T-helper 22 cell (primary cell): ENCODE results near the gene FGF11.

ENCODE experiments used
- DNase-seq: peaks from one replicate; pipeline ENCODE4 v3.0.0-alpha.2; 2020; ENCODE audit warnings: low read depth

FGF11 gene

DNA sequence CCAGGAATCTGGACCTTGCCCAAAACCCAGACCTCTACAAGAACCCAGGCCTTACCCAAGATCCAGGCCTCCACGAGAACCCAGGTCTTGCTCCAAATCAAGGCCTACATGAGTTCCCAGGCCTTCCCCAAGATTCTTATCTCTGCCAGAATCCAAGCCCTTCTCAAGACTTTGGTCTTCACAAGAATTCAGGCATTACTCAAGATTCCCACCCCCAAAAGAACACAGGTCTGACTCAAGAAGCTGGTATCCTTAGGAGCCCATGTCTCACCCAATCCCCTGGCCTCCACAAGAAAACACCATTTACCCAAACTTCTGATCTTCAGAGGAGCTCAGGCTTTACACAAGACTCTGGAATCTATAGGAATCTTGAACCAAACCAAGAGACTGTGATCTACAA is 8.1 kb upstream of the FGF11 start:
- DNase-seq = no peak

DNA sequence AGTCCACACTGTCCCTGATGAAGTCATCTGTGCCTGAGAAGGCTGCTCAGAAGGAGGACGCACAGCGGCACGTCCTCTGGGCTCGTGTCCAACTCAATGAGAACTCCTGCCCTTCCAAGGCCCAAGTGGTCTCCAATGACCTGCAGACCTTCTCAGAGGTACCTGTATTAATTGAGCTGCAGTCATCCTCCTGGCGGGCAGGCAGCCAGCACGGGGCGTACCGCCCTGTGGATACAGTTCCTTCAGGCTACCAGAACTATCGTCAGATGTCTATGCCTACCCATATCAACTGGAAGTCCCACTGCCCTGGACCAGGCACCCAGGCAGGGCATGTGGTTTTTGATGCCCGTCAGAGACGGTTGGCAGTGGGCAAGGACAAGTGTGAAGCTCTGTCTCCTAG is 7.0 kb upstream of the FGF11 start:
- no peak for DNase-seq

DNA sequence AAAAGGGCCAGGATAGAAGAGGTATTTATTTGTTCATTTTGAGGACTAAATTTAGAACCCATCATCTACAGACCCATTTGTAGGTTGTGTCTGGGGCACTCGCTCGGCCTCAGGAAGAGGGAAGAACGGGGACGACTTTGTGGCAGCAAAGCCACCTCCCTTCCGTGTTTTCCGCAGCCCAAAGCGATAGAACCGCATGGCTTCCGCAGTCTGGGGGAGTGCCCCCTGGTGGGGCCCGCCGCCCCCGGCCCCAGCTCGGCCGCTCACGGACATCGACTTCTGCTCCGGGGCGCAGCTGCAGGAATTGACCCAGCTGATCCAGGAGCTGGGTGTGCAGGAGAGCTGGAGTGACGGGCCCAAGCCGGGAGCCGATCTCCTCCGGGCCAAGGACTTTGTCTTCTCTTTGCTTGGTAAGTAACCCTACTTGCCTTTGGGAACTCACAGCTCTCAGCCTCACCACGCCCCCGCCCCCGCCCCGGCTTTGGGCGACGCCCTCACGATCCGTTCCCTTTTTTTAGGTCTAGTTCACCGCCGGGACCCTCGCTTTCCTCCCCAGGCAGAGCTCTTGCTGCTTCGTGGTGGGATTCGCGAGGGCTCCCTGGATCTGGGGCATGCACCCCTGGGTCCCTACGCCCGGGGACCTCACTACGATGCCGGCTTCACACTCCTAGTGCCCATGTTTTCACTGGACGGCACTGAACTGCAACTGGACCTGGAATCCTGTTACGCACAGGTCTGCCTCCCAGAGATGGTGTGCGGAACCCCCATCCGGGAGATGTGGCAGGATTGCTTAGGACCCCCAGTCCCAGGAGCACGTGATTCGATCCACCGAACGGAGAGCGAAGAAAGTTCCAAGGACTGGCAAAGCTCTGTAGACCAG is 3.4 kb upstream of the FGF11 start:
- peak; percentile 47 for DNase-seq

DNA sequence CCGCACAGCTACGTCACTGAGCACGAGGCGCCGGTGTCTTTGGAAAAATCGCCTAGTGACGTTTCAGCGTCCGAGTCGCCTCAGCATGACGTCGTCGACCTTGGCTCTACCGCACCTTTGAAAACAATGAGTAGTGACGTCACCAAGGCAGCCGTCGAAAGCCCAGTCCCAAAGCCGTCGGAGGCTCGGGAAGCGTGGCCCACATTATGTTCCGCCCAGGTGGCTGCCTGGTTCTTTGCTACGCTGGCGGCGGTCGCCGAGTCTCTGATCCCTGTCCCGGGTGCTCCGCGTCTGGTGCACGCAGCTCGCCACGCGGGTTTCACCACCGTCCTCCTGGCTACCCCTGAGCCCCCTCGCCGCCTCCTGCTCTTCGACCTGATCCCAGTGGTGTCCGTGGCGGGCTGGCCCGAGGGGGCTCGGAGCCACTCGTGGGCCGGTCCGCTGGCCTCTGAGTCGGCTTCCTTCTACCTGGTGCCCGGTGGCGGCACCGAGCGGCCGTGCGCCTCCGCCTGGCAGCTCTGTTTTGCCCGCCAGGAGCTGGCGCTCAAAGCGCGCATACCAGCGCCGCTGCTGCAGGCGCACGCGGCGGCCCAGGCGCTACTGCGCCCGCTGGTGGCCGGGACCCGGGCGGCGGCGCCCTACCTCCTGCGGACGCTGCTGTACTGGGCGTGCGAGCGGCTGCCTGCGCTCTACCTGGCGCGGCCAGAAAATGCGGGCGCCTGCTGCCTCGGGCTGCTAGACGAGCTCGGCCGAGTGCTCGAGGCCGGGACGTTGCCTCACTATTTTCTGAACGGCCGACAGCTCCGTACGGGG is 2.5 kb upstream of the FGF11 start:
- DNase-seq = peak; percentile 59

DNA sequence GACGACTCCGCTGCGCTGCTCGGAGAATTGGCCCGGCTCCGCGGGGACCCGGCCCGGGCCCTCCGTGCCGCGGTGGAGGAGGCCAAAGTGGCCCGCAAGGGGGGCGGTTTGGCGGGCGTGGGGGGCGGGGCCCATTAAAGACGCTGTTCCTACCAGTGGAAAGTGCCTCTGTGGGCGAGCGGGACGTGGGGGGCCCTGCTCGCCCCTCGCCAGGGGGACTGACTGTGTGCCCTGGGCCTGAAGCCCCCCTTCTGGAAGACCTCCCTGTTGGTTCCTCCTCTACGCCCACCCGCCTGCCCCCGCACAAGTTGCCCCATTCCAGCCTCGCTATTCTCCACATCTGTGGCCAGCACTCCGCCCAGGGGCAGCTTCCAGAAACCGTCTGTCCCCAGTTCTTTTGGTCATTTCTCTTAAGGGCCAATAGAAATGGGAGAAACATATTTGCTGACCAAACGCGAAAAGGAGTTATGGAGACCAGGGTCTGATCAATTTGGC is 1.9 kb upstream of the FGF11 start:
- no peak for DNase-seq

DNA sequence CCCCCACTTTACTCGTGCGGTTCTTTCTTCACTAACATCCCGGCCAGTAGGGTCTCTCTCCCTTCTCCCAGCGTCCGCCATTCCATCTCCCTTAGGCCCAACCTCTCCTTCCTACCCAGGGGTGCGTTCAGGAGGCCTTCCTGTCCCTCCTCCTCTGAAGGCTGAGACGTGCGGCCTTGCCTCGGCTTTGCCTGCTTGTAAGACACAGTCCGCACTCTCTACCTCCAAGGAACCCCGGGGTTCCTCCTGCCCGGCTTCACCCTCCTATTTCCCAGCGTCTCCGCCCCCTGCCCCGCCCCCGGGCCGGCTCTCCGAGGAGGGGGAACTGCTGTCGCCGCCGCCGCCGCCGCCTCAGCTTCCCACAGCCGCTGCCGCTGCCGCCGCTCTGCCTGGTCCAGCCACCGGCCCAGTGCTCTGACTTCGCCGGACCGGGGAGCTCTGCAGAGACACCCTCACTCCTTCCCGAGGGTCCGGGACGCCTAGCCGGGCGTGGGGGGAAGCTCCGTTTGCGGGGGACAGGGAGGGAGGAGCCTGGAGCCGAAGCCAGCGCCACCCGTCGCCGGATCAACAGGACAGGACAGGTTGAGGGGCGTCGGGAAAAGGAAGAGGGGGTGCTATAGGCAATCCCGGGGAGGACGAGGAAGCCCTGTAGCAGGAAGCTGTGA is 1.2 kb upstream of the FGF11 start:
- no peak for DNase-seq

DNA sequence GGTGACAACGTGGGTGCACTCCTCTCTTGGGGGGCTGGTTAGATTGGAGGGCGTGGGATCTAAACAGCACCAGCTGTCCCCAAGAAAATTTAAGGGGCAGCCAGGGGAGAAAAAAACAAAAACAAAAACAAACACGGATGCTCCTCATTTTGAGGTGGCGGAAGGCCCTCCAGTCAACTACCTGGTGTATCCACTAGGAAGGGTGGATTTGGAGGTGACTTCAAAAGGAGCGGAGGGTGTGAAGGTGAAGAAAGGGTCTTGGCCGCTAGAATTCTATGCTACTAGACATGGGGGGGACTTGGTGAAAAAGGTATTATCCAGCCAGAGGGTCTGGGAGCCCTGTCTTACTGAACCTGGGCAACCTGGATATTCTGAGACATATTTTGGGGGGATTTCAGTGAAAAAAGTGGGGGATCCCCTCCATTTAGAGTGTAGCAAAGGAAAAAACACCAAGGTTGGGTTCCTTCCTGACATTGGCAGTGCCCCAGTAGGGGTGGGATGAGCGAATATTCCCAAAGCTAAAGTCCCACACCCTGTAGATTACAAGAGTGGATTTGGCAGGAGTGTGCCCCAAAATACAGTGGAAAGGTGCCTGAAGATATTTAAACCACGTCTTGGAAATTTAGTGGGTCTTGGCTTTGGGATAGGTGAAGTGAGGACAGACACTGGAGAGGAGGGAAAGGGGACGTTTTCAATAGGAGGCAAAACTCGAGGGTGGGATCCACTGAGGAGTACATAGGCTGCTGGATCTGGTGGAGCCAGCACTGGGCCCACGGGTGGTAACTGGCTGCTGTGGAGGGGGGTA is 454 bp upstream of the FGF11 start:
- no peak for DNase-seq

DNA sequence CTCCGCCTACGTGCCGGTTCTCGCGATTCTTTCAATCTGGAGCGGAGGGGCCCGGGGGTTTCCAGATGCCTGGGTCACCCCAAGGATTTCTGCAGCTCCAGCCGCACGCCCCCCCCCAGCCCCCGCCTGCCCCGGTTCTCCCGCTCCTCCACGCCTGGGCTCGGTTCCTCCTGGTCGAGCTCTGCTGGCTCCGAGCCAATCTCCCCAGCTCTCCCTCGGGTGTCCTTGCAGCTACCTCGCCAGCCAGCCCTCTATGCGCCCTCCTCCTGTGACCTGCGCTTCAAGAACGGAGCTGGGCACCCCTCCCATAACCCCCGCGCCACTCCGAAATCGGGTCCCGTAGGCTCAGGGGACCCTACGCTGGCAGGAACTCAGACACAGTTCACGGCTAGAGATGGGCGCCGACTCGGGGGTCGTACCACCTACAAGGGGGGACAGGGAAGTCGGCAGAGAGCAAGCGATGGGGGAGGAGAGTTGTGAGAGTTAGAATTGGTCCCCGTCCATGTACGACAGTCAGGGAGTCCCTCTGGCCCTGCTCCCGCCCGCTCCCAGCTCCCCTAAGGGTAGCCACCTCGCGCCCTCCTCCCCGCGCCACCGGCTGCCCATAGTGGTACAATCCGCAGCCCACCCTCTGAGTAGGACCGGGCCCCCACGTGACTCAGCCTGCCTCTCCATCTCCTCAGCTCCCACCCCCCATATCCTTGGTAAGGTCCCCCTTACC is 961 bp downstream of the FGF11 start:
- peak; percentile 14 for DNase-seq

DNA sequence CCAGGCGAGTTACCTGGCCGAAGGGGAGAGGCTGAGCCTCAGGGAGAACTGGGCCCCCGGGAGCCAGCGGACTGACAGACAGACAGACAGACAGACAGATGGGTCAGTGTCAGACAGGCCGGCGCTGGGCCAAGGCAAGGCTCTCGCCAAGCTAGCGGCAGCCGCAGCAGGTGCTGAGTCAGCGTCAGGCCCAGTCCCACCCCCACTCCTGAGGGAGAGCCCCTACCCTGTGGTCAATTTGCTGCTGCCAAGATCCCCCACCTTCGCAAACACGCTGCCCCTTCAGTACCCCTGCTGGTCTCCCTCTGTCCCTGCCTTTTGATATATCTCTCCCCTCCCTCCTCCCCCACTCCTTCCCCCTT is 1.5 kb downstream of the FGF11 start:
- DNase-seq = no peak

DNA sequence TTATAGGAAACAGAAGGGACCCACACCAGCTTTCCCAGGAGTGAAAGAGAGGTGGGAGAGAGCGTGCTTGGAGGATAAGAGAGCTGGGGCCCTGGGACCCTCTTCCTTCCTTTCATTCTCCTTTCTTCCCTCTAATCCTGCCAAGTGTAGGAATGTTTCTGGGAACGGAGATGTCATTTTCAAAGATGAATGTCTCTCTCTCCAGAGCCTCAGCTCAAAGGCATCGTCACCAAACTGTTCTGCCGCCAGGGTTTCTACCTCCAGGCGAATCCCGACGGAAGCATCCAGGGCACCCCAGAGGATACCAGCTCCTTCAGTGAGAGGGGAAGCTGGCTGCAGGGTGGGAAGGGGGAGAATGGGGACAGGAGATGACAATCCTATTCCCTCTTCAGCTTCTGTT is 2.0 kb downstream of the FGF11 start:
- DNase-seq = no peak

DNA sequence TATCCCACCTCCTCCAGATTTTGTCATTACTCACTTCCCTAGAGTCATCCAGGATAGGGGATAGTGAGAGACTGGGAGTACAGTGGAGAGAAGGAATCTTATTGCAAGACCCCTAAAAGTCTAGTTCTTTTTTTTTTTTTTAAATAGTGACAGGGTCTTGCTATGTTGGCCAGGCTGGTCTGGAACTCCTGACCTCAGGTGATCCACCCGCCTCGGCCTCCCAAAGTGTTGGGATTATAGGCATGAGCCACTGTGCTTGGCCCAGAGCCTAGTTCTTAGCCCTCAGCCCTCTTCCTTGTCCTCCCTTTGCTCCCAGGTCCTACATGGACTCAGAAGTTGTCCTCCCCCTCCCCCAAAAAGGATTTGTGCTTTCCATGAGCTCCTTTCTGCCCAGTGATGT is 2.8 kb downstream of the FGF11 start:
- no peak for DNase-seq

DNA sequence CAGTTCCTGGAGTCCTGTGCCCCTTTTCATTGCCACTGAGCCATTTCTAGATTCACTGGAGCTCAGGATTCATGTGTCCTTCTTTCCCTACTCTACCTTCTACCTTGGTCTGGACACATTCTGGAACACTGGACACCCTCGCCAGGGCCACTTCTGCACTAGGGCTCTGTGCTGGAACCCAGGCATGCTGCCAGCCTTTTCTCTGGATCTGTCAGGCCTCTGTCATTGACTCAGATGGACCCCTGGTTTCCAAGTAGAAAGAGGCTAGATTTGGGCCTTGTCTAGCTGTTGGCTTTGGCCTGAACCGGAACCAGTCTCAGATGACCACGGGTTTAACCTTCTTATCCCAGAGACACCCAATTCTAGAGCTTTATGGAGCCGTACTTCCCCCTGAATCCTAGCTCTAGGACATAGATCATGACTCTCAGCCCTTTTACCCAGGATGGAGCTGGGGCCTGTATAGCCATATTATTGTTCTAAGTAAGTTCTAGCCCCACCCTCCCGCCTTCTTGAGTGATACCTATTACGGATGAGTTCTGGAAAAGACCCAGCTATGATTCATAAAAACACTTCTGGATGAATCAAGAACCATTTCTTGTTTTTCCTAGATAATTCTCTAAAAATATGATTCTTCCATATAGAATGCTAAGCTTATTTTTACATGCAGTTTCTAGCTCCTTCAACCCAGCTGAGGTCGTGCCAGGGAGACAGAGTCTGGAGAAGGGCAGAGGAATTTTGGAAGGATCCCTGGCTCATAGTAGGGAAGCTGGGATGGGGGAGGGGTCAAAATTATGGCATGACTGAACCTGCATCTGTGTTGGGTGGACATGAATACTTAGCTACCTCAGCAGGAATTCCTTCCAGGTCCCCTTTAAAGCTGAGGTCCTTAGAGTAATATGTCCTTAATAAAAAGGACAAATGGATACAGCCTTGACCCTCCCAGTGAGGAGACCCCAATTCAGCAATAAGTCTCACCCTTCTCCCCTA is 4.5 kb downstream of the FGF11 start:
- DNase-seq = no peak

DNA sequence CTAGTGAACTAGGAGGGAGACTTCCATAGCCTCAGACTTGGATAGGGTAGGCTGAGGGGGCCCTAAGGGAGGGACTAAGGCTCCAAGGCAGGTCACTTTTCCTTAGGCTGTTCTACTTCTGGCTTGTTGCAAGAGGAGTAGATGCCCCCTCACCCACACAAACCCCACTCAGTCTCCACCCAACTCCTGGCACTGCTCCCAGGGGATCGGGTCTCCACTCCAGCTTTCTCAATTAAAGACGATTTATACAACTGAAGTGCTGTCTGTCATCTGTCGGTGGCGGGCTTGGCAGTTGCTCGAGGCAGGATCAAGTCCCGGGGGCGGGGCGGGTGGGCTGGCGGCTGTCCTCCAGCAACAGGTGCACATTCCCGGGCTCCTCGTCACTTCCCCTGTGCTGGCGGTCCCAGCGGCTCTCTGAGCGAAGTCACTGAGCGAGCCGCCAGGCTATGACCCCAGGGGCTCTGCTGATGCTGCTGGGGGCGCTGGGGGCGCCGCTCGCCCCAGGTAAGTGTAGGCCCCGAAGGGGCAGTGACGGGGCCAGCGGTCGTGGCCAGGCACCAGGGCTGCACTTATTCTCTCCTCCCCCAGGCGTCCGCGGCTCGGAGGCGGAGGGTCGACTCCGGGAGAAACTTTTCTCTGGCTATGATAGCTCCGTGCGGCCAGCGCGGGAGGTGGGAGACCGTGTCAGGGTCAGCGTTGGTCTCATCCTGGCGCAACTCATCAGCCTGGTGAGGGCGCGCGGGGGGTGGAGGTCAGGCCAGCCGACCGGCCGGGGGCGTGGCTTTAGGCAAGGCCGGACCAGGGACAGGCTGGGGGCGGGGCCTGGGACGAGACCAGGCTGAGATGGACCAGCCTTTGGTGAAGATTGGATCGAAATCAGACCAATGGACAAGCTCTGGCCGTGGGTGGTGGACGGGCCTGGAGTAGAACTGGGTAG is 5.6 kb downstream of the FGF11 start, which contains the start of gene CHRNB1:
CHRNB1 (plus strand) TSS at position 380 of the 937 bp plus-strand sequence; CDS start at position 447, 67 bp downstream.
- no peak for DNase-seq

DNA sequence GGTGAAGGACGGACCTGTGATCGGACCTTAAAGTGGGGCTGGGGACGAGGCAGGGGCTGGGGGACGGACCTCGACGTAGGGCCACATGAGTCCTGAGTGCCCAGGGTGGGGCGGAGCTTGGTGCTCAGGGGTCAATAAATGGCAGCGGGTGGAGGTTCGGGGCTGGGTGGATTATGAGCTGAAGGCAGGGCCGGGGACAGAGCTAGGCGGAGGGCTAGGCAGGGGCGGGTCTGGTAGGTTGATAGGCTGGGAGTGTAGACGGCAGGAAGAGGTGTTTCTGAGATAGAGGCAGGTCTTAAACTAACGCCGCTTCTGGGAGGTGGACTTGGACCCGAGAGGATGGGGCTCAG is 6.3 kb downstream of the FGF11 start:
- no peak for DNase-seq

DNA sequence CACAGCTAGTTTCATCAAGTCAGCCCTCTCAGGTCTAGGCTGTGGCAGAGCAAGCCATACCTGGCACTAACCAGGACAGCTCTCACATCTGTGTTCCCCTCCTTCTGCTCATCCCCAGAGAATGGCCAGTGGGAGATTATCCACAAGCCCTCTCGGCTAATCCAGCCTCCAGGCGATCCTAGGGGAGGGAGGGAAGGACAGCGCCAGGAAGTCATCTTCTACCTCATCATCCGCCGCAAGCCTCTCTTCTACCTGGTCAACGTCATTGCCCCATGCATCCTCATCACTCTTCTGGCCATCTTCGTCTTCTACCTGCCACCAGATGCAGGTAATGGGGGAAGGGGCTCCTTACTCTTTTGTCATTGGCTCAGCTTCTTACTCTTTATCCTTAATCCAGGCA is 9.1 kb downstream of the FGF11 start:
- DNase-seq = no peak

DNA sequence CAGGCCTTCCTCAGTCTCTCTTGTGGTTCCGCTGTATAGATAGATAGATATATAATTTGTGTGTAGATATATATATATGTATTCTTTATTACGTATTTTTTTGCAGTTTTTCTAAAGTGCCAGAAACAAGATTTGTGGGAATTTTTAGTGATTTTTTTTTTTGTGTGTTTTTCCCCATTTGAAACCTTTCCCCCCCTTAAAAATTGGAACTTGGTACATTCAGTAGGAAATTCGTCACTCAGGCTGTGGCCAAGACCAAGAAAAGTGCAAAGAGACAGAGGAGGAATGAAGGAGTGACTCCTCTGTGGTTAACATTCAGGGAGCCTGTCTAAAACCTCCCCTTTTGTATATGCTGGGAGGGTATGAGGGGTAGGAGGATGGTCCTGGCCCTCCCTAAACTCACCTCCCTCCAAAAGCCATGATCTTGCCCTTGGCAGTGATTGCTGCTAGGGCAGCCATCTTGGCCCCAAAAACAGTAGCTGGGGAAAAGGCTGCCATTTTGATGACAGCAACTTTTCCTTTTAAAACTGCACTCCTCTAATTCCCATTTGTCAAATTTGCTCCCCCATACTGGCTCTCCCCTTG is 20.7 kb downstream of the FGF11 start:
- no peak for DNase-seq

DNA sequence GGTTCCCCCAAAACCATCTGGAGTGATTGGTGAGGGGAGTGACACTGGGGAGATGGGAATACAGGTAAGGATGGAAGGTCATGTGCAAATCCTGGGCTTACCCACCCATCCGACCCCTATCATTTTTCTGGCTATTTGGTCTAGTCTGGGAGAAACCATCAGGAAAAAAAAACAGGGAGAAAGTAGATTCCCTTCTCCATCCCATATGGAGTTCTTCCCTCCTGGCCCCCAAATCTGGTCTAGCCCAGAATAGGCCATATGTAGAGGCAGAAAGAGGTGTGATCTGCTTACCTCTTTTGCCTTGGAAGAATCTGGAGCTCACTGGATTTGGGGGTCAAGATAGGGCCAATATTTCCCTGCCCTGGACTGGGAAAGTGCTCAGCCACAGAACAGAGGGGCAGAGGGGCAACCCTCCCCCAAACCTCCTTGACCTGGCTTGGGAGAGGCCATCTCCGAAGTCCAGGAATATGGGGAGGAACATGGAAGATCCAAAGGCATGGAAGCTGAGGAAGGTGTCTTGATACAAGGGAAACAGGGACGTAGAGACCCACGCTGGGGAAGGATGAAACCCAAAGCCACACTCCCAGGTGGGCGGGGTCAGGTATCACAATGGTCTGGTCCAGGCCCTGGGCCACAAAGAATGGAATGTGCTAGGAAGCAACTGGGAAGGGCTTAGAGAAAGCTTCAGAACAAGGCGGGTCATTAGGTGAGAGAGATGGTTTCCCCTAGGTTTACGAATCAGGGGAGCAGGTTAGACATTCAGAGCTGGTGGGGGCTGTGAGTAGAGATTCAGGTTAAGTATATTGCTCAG is 21.7 kb downstream of the FGF11 start:
- DNase-seq = no peak
